H1 (cell line): Measurements from ENCODE around the gene ZNF672. TPM values are rescaled to one million over a fixed set of nuclear protein-coding genes. Genes with fewer than 3 reads are reported as not detected.

Experiments used
- EP300 ChIP-seq, 2 experiments: IDR thresholded peaks; 1 replicate in 1 of 2; 2 replicates in 1 of 2; pipeline ENCODE4 v1.6.1; 2011 to 2012; ENCODE audit warnings: low read depth in 2 of 2, low read length in 2 of 2, mild to moderate bottlenecking in 2 of 2, borderline replicate concordance in 1 of 2, inconsistent platforms in 1 of 2, moderate library complexity in 1 of 2
- TAF7 ChIP-seq: optimal IDR thresholded peaks from 2 replicates; pipeline ENCODE3; 2011; ENCODE audit warnings: low read depth, mild to moderate bottlenecking, inconsistent platforms, low read length, moderate library complexity, borderline replicate concordance
- polyA plus RNA-seq, 7 experiments: library from polyadenylated mRNA; depleted of rRNA in 3 of 7; stranded (reverse) in 5 of 7; unstranded in 2 of 7; fragments of >200 nt in 5 of 7; fragments of 200-250 nt in 2 of 7; gene quantifications; 1 replicate in 5 of 7; 2 replicates in 1 of 7; 4 replicates in 1 of 7; pipeline versions ENCODE4 v1.2.1 to v1.2.3, GENCODE V29; 2011 to 2013; ENCODE audit warnings: missing spikeins in 2 of 7, mixed read lengths in 2 of 7
- total RNA-seq: library from RNA; stranded (reverse); fragmentation: NEBNext Ultra II Directional; extraction: Animal tissue kit (Norgen Biotek cat#: 25700); gene quantifications from 2 replicates; pipeline ENCODE4 v1.2.1, GENCODE V29; 2021

ZNF672 gene
- total and polyA plus RNA-seq, 2 of the 8 experiments (the other 6 are each of a cell fraction or from before 2014, with no cell fraction given), result 30.7 to 40.4 TPM

GRCh38 chr1:248847956-248848561, 10.0 kb downstream of the ZNF672 start (continued):
- TF ChIP-seq TAF7 (no peak), EP300 (IDR thresholded peaks at IDR 0.05; ENCODE audit: borderline replicate concordance in 1 of 2, low read depth in 2 of 2, low read length in 2 of 2) (no peak)
